GM12891 (cell line): Measurements from ENCODE around the gene CRMP1. TPM values are rescaled to one million over a fixed set of nuclear protein-coding genes. Genes with fewer than 3 reads are reported as not detected.

Experiments
- DNase-seq: peaks from one replicate; pipeline ENCODE4 v3.0.0; 2011; ENCODE audit warnings: low spot score; ENCODE audit not compliant: insufficient read length
- FAIRE-seq: peaks from 2 replicates; lab custom pipeline; 2011; peaks lifted over from hg19 to GRCh38; lab: Jason Lieb, UNC
- PAX5 ChIP-seq: IDR thresholded peaks from 2 replicates; pipeline ENCODE4 v1.6.1; 2011; ENCODE audit warnings: low read length, moderate library complexity, mild to moderate bottlenecking; ENCODE audit not compliant: insufficient read depth, severe bottlenecking
- POLR2A ChIP-seq: IDR thresholded peaks from 2 replicates; pipeline ENCODE4 v1.6.1; 2011; ENCODE audit warnings: low read depth, low read length, control low read depth
- POLR2AphosphoS5 ChIP-seq: IDR thresholded peaks from 2 replicates; pipeline ENCODE4 v1.6.1; 2011; ENCODE audit warnings: low read depth, low read length, control low read depth
- POU2F2 ChIP-seq: IDR thresholded peaks from 2 replicates; pipeline ENCODE4 v1.6.1; 2011; ENCODE audit warnings: low read depth, mild to moderate bottlenecking, control low read depth, low read length, moderate library complexity
- SPI1 ChIP-seq: IDR thresholded peaks from 2 replicates; pipeline ENCODE4 v1.6.1; 2011; ENCODE audit warnings: low read depth, low read length, control low read depth
- TAF1 ChIP-seq: IDR thresholded peaks from 2 replicates; pipeline ENCODE4 v1.6.1; 2011; ENCODE audit warnings: low read depth, low read length, control low read depth
- polyA plus RNA-seq: library from polyadenylated mRNA; unstranded; fragments of >200 nt; gene quantifications from one replicate; pipeline ENCODE4 v1.2.1, GENCODE V29; 2012; ENCODE audit warnings: low read depth, missing spikeins, inconsistent platforms; ENCODE audit not compliant: missing spikeins

CRMP1 gene
- polyA plus RNA-seq, result 3.1 TPM

DNA sequence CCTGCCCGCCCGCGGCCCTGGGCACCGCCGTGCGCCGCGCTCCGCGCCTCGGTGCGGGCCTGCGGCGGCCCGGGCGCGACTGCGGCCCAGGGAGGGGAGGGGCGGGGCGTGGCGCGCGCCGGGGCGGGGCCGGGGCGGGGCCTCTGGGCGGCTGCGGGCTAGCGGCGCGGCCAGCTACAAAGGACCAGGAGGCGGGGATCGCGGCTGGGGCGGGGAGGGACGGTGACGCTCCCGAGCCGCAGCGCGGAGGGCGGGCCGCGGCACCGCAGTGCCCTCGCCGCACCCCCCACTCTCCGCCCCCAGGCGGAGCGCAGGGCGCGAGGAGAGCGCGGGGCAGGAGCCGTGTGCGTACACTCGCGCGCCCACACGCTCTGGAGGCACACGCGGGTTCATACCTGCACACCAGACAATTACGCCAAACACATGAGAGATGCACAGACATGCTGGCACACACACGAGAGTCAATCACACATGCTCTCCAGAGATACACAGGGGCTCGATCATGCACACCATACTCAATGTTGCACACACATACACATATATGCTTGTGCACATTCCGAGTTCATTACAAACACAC lies at the start of gene CRMP1:
TSS of gene CRMP1 (minus strand) at position 83 of the 577 bp plus-strand sequence. CDS start 117 bp downstream, outside the sequence.
- no peak for TF ChIP-seq POLR2AphosphoS5
- no peak for TF ChIP-seq SPI1
- no peak for TF ChIP-seq PAX5
- no peak for TF ChIP-seq POU2F2
- TF ChIP-seq TAF1, result no peak
- TF ChIP-seq POLR2A, result no peak
- DNase-seq, result no peak
- no peak for FAIRE-seq

DNA sequence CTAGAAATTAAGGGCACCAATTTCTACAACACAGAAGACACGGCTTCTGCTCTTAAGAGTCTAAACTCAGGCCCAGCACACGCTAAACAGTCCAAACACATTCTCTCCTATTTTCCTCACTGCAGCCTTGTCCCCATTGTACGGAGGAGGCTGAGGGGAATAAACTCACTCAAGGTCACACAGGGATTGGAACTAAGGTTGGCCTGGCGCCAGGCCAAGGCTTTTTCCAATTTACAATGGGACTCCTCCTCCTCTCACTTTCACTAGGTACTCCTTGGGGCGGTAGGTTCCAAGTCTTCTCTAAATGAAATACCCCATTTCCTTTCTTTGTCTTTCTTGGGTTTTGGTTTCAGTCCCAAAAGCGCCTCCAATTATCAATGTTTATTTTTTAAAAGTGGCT lies 48.7 kb upstream of the CRMP1 start:
- DNase-seq (no peak), FAIRE-seq (no peak)
- TF ChIP-seq POLR2A (no peak), PAX5 (no peak), POLR2AphosphoS5 (no peak), POU2F2 (no peak), SPI1 (no peak), TAF1 (no peak)

DNA sequence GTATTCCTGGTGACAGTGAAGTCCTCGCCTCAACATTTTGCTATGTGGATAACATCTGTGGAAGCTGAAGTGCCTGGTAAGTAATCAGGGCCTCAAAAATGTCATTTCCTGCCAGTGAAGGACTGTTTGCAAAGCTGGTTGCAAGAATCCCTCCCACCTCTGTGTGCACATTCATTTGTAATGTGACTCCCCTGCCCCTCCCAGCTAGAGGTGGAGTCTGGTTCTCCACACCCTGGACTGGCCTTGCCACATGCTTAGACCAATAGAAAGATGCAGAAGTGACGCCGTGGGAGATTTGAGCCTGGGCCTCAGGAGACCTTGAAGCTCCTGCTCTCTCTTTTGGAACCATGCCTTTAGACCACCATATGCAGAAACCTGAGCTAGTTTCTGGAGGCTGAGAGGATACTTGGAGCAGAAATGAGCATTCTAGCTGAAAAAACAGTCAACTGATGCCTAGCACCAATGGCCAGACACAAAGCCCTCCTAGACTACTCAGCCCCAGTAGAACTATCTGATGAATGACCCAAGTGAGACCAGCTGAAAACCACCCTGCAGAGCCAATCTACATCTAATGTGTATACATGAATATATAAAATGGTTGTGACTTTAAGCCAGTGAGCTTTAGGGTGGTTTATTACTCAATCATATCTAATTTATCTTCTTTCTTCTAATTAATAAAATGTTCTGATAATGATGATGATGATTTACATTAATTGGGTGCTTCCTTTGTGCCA lies 47.8 kb upstream of the CRMP1 start:
- no peak for FAIRE-seq
- DNase-seq, result no peak
- TF ChIP-seq SPI1 (no peak), POU2F2 (no peak), TAF1 (no peak), POLR2A (no peak), PAX5 (no peak), POLR2AphosphoS5 (no peak)

DNA sequence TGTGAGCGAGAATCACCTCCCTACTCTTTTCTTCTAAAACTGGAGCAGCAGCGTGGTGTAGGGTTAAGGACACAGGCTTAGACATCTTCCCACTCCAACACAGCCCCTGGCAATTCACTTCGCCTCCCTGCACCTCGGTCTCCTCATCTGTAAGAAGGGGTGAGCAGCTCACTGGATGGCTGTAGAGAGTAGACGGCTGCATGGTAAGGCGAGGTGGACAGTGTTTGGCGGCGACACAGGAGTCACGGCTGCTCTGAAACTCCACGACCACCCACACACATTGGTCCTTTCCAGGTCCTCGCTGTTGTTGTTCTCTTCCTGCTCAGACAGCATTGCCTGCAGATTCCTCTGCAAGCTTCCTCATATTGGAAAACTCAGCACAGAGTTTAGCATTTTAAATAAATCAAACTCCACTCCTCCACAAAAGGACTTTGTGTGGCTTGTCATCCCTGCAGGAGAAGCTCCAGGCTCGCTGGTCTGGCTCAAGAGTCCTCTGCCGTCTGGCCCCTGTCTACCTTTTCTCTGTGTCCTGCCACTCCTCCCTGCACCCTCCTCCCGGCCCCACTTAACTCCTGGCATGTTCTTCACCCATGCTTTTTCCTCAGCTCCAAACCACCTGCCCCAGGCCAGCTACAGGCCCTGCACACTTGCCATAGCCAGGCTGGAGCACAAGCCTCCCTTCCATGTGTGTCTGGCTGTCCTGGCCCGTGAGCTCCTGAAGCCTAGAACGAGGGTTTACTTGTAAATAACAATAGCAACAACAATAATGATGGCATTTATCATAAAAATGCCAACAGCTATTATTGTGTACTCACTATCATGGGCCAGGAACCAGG lies 41.3 kb upstream of the CRMP1 start:
- no peak for TF ChIP-seq POLR2AphosphoS5
- no peak for TF ChIP-seq POU2F2
- no peak for TF ChIP-seq TAF1
- no peak for TF ChIP-seq POLR2A
- TF ChIP-seq PAX5, result no peak
- no peak for TF ChIP-seq SPI1
- no peak for DNase-seq
- no peak for FAIRE-seq

DNA sequence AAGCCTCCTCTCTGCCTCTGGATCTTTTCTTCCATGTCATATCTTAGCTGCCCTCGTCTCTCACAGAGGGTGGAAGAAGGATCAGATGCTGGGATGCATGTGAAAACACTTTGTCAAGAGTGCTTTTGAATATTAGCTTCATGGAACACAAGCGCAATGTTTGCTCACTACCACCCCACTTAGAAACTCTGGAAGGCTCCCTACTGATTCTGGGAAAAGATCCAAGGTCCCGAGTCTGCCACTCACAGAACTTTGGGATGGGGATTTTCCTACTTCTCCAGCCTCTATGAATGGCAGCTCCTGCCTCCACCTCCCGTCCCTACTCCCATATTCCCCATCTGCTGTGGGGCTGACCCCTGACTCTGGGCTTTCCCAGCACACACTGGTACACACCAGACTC lies 40.2 kb upstream of the CRMP1 start:
- DNase-seq, result no peak
- no peak for TF ChIP-seq POLR2AphosphoS5
- no peak for TF ChIP-seq POLR2A
- TF ChIP-seq SPI1, result no peak
- no peak for TF ChIP-seq TAF1
- TF ChIP-seq PAX5, result no peak
- no peak for TF ChIP-seq POU2F2
- no peak for FAIRE-seq

DNA sequence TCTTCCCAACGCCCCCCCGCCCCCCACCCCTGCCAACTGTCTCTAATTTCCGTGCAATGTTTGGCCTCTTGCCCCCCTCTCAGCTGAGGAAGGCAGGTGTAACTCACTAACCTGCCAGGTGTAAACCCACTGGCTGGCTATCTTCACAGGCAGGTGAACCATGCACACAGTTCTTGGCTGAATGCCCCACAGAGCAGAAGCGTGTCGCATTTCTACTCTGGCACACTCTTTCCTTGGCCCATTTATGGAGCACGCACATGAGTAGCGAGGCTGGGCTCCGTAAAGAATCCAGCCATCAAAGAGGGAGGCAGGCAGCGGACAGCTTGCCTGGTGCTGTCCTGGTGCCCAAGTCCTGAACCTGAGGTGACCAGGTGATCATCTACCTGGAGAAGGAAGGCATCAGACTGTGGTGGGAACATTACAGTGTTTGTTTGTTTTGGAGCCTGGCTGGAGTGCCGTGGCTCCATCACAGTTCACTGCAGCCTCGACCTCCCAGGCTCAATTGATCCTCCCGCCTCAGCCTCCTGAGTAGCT lies 39.2 kb upstream of the CRMP1 start:
- TF ChIP-seq PAX5, result no peak
- no peak for TF ChIP-seq POLR2AphosphoS5
- TF ChIP-seq POLR2A, result no peak
- no peak for TF ChIP-seq TAF1
- TF ChIP-seq SPI1, result no peak
- no peak for TF ChIP-seq POU2F2
- DNase-seq (no peak), FAIRE-seq (no peak)

DNA sequence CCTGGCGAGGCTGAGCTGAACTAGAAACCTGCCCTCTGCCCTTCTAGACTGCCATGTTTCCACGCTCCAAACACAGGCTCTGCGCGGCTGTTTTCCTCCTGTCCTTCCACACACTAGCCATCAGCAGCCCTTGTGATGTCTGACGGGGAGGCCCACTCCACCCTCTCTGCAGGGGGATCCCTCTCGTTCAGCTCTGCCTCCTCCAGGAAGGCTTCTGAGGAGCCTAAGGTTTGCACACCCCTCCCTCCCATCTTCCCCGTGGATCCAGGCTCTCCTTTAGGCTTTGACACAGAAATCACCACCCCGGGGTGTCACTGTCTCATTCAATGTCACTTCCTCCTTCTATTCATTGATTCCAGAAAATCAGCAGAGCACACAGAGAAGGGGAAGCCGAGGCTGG lies 38.6 kb upstream of the CRMP1 start:
- DNase-seq, result no peak
- no peak for FAIRE-seq

DNA sequence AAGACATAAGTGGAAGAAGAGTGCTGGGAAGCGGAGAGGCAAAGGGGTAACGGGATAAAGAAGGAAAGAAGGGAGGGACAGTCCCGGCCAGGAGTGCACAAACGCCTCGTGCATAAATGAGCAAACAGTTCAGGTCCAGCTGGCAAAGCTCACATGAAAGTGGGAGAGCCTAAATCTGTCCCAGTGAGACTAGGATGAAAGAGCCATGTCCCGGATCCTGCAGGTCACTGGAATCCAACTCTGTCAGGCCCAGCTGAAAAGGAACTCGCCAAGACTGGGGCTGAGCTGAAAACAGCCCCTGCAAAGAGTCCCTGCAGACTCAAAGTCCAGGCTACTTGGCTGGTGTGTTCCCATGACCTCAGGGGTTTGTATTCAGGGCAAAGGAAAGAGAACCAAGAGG lies 38.0 kb upstream of the CRMP1 start:
- DNase-seq (no peak), FAIRE-seq (no peak)
- TF ChIP-seq SPI1 (no peak), TAF1 (no peak), POLR2AphosphoS5 (no peak), POU2F2 (no peak), POLR2A (no peak), PAX5 (no peak)

More for the DNA sequence above, 38.6 kb upstream of the CRMP1 start:
- TF ChIP-seq PAX5, result no peak
- no peak for TF ChIP-seq TAF1
- TF ChIP-seq POLR2A, result no peak
- no peak for TF ChIP-seq POU2F2
- TF ChIP-seq POLR2AphosphoS5, result no peak
- TF ChIP-seq SPI1, result no peak

DNA sequence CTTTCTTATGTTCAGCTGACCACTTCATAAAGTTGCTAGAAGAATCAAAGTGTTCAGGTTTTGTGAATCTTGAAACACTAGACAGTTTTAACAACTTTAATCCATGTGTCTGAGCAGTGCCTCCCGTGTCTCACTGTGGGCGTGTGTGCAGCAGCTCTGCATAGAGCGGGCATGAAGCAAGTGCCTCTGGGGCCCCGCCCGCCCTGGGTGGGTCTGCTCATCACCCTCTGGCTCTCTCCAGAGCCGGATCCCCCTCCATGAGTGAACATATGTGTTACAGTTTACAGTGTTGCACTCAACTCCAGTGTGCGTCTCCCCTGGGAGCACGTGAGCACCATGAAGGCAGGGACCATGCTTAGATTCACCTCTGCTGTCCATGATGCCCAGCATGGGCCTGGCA lies 37.6 kb upstream of the CRMP1 start:
- FAIRE-seq (no peak), DNase-seq (no peak)
- TF ChIP-seq POU2F2, result no peak
- no peak for TF ChIP-seq POLR2A
- no peak for TF ChIP-seq POLR2AphosphoS5
- no peak for TF ChIP-seq SPI1
- TF ChIP-seq PAX5, result no peak
- no peak for TF ChIP-seq TAF1
